GM19395 (cell line): ENCODE data around the gene PARP3.

Source experiments
- ATAC-seq: cut with Tn5 transposase; IDR thresholded peaks from one replicate; pipeline ENCODE4 v1.9.1; 2021; ENCODE audit warnings: mild to moderate bottlenecking, moderate library complexity; ENCODE audit not compliant: unreplicated experiment

The PARP3 gene

GRCh38 chr3:51933471-51934138 lies 8.6 kb upstream of the PARP3 start:
- ATAC-seq, result no peak

GRCh38 chr3:51934139-51934850 lies 7.9 kb upstream of the PARP3 start:
- no peak for ATAC-seq

- ATAC-seq, result no peak
Measured at GRCh38 chr3:51934991-51935885, 6.9 kb upstream of the PARP3 start.

GRCh38 chr3:51935886-51936755 lies 6.0 kb upstream of the PARP3 start:
- ATAC-seq, result no peak

- no peak for ATAC-seq
Measured at GRCh38 chr3:51937014-51937413, 5.1 kb upstream of the PARP3 start.

GRCh38 chr3:51937611-51938450 lies 4.3 kb upstream of the PARP3 start:
- no peak for ATAC-seq

GRCh38 chr3:51938780-51939425 lies 3.3 kb upstream of the PARP3 start:
- no peak for ATAC-seq

GRCh38 chr3:51940648-51941462 lies 1.3 kb upstream of the PARP3 start:
- ATAC-seq, result no peak

- ATAC-seq, result no peak
Measured at GRCh38 chr3:51941463-51941797, 733 bp upstream of the PARP3 start.

- no peak for ATAC-seq
Measured at GRCh38 chr3:51942603-51943450, 664 bp downstream of the PARP3 start.

GRCh38 chr3:51943451-51944391 lies 1.6 kb downstream of the PARP3 start:
- ATAC-seq, result no peak

- ATAC-seq, result no peak
Measured at GRCh38 chr3:51944451-51945021, 2.4 kb downstream of the PARP3 start.

GRCh38 chr3:51945031-51945840 lies 3.1 kb downstream of the PARP3 start:
- no peak for ATAC-seq

- no peak for ATAC-seq
Measured at GRCh38 chr3:51945926-51946705, 4.0 kb downstream of the PARP3 start.

GRCh38 chr3:51946796-51947195 lies 4.6 kb downstream of the PARP3 start:
- ATAC-seq, result no peak
